ENCODE measurements around the gene ZBTB5.
A peak's percentile ranks its signal among the peaks of the same experiment; 100 is the strongest.
"Not testable (repeated sequence)": the region's sequence is repeated elsewhere in the genome, so short reads cannot be mapped to it uniquely, and the experiment has no call there.

The ZBTB5 gene

DNA sequence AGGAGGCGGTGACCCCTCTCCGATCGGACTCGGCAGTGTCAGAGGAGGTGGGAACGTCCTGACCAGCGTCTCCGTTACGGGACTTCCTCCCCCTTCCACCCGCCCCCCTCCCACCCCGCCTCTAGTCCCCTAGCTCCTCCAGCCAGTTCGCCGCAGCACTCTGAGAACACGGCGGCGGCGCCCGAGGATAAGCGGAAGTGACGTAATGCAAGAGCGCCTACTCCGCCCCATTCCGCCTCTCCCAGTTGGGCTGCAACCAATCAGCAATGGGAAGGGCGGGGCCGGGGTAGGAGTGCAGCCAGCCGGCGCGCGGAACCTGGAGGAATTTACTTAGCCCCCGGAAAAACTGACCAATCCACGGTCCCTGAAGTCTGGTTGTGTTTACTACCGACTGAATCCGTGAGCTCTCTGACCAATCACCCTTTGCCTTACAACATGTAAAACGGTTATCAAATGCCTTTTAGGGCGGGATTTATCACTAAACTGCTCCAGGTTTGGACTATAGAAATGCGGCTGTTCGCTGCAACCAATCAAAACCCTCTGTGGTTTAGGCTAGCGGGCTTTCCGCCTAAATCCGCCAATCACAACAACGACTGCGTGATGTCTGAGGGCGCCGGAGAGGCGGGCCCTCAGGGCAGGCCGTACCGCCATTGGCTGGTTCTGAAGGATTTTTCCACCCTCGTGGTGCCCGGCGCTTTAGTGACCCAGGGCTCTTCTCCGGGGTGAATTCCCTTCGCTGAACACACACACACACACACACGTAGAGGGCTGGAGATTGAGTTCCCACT is at the start of gene ZBTB5:
ZBTB5 (minus strand) TSS at position 202 of the 788 bp plus-strand sequence. CDS start 22,899 bp downstream, outside the sequence.
- DNase-seq (ENCODE audit: insufficient read length, low spot score): peak; percentile 83
- FAIRE-seq: peak; percentile 98

GRCh38 chr9:37514999-37515398 is 49.7 kb upstream of the ZBTB5 start:
- no peak for DNase-seq (ENCODE audit: insufficient read length, low spot score)
- FAIRE-seq: no peak

DNA sequence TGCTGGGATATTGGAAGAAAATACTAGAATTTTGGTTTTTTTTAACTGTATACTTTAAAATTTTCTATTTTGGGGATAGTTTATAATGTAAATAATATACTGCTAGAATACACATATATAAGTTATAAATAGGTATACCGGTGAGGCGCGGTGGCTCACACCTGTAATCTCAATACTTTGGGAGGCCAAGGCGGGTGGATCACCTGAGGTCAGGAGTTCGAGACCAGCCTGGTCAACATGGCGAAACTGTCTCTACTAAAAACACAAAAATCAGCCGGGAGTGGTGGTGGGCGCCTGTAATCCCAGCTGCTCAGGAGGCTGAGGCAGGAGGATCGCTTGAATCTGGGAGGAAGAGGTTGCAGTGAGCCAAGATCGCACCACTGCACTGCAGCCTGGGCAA is 49.2 kb upstream of the ZBTB5 start:
- DNase-seq (ENCODE audit: insufficient read length, low spot score); FAIRE-seq: not testable (repeated sequence)

DNA sequence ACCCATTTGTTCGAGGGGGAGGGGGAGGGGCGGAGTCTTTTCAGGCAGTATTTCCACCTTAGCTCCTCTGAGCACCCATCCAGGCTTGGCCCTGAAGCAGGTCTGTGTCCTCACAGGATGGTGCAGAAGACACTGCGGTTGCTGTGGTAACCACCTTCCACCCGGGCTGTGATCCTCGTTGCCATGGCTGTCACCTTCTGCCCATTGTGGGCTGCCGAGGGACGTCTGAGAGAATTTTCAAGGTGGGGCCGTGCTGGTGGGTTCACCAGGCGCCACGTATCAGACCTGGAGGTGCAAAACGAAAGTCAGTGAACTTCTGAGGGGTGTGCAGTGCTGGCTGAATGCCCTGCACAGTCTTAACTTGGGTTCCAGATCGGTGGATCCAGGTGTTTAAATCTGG is 47.2 kb upstream of the ZBTB5 start:
- FAIRE-seq (no peak), DNase-seq (ENCODE audit: insufficient read length, low spot score) (no peak)

DNA sequence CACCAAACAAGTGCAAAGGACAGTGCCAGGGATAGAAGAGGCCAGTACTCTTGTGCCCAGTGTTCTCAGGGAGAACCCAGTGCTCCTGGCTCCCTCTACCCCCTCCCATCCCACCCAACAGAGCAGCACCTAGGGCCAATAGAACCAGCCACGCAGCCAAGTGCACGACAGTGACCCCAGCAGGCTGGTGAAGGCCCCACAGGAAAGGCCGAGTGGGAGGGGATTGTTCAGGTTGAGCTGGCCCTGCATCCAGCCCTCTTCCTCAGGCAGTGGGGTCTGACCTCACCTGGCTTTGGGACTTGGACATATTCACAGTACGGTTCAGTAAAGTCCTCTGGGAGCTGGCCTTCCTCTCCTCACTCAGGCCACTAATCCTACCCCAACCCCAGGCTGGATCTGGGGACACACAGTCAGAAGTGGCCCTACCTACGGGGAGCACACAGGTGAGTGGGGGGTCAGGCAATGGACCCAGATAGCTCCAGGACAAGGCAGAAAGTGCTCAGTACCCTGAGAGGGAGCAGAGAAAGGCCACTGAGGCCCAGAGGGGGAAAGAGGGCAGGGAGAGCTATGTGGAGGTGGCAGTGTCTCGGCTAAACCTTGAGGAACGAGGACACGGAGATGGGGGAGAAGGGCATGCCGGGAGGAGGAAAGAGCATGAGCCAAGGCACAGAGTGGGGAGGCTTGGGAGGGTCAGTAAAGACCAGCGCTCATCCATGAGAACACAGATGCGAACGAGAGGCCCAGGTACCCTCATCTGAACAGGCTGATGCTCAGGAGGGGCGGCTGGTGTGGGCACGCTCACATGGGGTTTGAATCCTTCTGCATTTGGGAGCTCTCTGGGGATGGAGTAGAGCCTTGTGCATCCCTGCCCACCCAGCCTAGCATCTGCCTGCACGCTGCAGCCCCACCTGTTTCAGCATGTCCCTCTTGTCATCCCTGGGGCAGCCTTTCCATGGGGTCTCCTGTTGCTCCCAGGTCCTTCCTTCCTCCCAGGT is 46.1 kb upstream of the ZBTB5 start:
- FAIRE-seq: no peak
- DNase-seq (ENCODE audit: insufficient read length, low spot score): peak; percentile 30

DNA sequence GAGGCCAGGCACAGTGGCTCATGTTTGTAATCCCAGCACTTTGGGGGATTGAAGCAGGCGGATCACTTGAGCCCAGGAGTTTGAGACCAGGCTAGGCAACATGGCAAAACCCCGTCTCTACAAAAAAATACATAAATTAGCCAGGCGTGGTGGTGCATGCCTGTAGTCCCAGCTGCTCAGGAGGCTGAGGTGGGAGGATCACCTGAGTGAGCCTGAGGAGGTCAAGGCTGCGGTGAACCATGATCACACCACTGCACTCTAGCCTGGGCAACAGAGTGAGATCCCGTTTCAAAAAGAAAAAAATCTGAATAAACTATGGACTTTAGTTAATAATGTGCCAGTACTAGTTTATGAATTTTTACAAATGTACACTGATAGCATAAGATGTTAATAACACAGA is 44.8 kb upstream of the ZBTB5 start:
- DNase-seq (ENCODE audit: insufficient read length, low spot score); FAIRE-seq: not testable (repeated sequence)

- FAIRE-seq: no peak
- DNase-seq (ENCODE audit: insufficient read length, low spot score): no peak
Measured at GRCh38 chr9:37509536-37509935, 44.3 kb upstream of the ZBTB5 start.

DNA sequence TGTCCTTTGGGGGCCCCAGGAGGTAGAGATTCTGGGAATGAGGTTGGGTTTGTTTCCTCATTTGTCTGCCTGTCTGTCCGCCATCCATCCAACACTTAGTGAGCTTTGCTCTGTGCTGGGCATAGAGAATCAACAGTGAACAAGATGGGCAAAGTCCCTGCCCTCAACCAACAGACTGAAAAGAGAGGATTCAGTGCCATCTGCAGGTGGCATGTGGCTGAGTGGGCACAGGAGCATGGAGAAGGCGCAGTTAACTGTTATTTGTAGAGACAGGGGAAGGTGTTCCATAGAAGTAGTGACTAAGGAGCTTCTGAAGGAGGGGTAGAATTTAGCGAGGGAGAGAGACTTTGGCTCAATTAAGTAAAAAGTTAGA is 43.6 kb upstream of the ZBTB5 start:
- FAIRE-seq (no peak), DNase-seq (ENCODE audit: insufficient read length, low spot score) (no peak)

GRCh38 chr9:37508135-37508833 is 43.0 kb upstream of the ZBTB5 start:
- DNase-seq (ENCODE audit: insufficient read length, low spot score) (no peak), FAIRE-seq (no peak)

DNA sequence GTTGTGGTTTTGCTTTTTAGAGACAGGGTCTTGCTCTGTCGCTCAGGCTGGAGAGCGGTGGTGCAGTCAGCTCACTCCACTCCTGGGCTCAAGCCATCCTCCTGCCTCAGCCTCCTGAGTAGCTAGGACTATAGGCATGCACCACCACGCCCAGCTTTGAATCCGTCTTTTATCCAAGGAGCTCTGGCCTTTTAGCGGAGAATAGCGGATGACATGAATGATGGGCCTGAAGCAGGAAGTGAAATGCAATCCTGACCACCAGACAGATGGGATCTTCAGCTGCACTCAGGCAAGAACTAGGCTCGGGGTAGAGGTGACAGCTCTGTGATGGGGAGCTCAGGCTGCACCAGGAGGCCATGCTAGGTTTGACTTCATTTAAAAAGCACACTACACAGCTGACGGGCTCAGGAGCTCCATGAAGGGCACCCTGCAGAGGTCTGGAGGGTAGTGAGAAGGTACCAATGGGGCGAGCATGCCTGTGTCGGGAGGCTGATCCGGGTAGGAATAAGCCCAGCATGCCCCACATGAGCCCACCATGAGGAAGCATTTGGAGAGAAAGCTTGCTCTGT is 42.4 kb upstream of the ZBTB5 start:
- no peak for FAIRE-seq
- DNase-seq (ENCODE audit: insufficient read length, low spot score): no peak

GRCh38 chr9:37504605-37505004 is 39.4 kb upstream of the ZBTB5 start:
- DNase-seq (ENCODE audit: insufficient read length, low spot score): no peak
- no peak for FAIRE-seq

- DNase-seq (ENCODE audit: insufficient read length, low spot score): no peak
- no peak for FAIRE-seq
Measured at GRCh38 chr9:37503736-37504135, 38.5 kb upstream of the ZBTB5 start.

GRCh38 chr9:37501957-37502596 is 36.8 kb upstream of the ZBTB5 start:
- FAIRE-seq: no peak
- DNase-seq (ENCODE audit: insufficient read length, low spot score): no peak

DNA sequence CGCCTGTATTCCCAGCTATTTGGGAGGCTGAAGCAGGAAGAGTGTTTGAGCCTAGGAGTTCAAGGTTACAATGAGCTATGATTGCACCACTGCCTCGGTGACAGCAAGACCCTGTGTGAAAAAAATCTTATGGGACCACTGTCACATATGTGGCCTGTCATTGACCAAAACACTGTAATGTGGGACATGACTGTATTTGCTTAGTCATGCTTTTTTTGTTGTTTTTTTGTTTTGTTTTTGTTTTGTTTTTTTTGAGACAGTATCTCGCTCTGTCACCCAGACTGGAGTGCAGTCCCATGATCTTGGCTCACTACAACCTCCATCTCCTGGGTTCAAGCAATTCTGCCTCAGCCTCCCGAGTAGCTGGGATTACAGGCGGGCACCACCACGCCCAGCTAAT is 34.0 kb upstream of the ZBTB5 start:
- FAIRE-seq: no peak
- no peak for DNase-seq (ENCODE audit: insufficient read length, low spot score)

DNA sequence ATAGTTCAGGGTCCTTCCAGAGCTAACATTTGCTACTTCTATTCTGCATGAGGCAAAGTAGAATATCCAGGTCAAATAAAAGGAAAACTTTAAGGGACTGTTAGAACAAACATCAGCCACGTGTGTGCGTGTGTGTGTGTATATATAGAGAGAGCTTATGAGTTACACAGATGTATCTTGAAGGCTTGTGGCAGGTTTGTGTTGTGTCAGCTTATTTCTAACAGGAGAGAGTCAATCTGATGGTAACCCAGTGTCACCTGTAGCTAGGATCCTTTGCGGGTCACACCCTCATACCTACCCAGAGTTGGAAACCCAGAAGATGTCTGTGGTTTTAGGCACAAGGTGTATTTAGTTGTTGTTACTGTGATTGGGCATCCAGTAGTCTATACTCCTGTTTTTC is 33.2 kb upstream of the ZBTB5 start:
- FAIRE-seq: no peak

DNA sequence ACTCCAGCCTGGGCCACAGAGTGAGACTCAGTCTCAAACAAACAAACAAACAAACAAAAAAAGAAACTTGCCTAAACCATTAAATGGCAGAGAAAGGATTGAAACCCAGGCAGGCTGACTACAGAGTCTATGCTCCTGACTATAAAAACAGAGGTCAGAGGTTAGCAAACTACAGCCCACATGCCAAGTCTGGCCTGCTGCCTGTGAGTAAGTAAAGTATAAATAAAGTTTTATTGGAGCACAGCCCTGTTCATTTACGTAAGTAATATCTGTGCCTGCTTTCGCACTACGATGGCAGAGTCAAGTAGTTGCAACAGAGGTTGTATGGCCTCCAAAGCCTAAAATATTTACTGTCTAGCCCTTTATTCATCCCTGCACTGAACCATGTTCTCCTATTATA is 32.1 kb upstream of the ZBTB5 start:
- DNase-seq (ENCODE audit: insufficient read length, low spot score): no peak
- FAIRE-seq: no peak

More for the DNA sequence above, 33.2 kb upstream of the ZBTB5 start:
- no peak for DNase-seq (ENCODE audit: insufficient read length, low spot score)

DNA sequence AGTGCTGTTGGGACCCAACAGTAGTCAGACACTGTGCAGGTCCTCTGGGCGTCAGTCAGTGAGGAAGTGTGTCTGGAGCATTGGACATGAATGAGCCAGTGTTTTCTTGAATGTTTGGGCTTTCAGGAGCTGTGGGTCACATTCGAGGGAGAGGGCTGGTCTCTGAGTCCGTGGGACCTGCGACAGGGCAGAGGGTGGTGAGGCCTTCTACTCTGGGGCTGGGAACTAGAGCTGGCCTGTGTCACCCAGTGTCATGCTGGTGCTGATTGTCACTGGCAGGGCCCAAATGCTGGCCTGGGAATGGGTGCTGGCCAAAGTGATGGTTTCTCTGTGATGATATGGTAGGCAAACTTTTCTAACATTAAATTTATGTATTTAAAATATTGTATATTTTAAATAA is 30.8 kb upstream of the ZBTB5 start:
- DNase-seq (ENCODE audit: insufficient read length, low spot score) (no peak), FAIRE-seq (no peak)

DNA sequence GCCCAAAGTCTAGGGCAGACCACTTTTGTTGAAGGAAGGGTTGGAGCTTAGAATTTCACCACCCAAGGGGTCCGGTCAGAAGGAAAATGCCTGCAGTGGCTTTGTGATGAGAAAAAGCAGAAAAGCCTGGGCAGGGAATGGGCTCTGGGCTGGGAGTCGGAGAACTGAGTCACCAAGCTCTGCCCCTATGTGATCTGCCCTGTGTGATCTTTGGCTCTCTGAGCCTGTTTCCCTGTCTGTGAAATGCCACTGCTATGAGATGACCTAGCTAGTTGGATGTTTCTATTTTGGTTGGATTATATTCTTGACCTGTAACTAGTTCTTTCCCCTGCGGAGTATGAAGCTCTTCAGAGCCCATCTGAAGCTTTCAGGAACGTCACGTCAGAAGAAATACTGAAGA is 30.3 kb upstream of the ZBTB5 start:
- FAIRE-seq: no peak
- DNase-seq (ENCODE audit: insufficient read length, low spot score): no peak

- DNase-seq (ENCODE audit: insufficient read length, low spot score) (no peak), FAIRE-seq (no peak)
Measured at GRCh38 chr9:37491939-37492338, 26.7 kb upstream of the ZBTB5 start.

Data from GM19239 (cell line).